HepG2 (cell line): Measurements from ENCODE around the gene SPACA4. TPM values are rescaled to one million over a fixed set of nuclear protein-coding genes. Genes with fewer than 3 reads are reported as not detected.

Source experiments
- FOXA3 ChIP-seq: IDR thresholded peaks from 2 replicates; pipeline ENCODE4 v1.6.1; 2016; ENCODE audit warnings: missing genetic modification reagents, missing compliant biosample characterization
- HMGA1 ChIP-seq: sonication (generic); formaldehyde crosslinking; conservative IDR thresholded peaks from 2 replicates; pipeline ENCODE4 v1.4.0; 2020; ENCODE audit warnings: missing genetic modification reagents
- MAF1 ChIP-seq: sonication (generic); formaldehyde crosslinking; IDR thresholded peaks from 2 replicates; pipeline ENCODE4 v1.5.0; 2020; ENCODE audit warnings: missing genetic modification reagents, borderline replicate concordance
- SNRNP70 ChIP-seq: fragments of 200-400 bp; formaldehyde crosslinking; IDR thresholded peaks from 2 replicates; pipeline ENCODE4 v1.6.1; 2017; ENCODE audit warnings: mild to moderate bottlenecking, low read depth, low read length, moderate library complexity
- SRF ChIP-seq: IDR thresholded peaks from 2 replicates; pipeline ENCODE4 v1.6.1; 2011; ENCODE audit warnings: mild to moderate bottlenecking, low read depth, low read length, moderate library complexity
- ZBTB1 ChIP-seq: sonication (generic); formaldehyde crosslinking; IDR thresholded peaks from 2 replicates; pipeline ENCODE4 v1.4.0; 2020; ENCODE audit warnings: missing genetic modification reagents, borderline replicate concordance
- ZNF496 ChIP-seq: sonication (generic); formaldehyde crosslinking; IDR thresholded peaks from 2 replicates; pipeline ENCODE4 v1.8.1; 2023; ENCODE audit warnings: mild to moderate bottlenecking, moderate library complexity, missing genetic modification reagents; ENCODE audit not compliant: insufficient replicate concordance
- ZNF816 ChIP-seq: sonication (generic); formaldehyde crosslinking; IDR thresholded peaks from 2 replicates; pipeline ENCODE4 v1.8.0; 2022; ENCODE audit warnings: missing genetic modification reagents, mild to moderate bottlenecking, borderline replicate concordance
- polyA plus RNA-seq, 8 experiments: library from polyadenylated mRNA; depleted of rRNA in 3 of 8; stranded (reverse) in 7 of 8; unstranded in 1 of 8; fragments of >200 nt; fragmentation: Illumina TruSeq in 4 of 8; extraction: Trizol in 4 of 8; gene quantifications; 2 replicates each; pipeline versions ENCODE4 v1.2.1 to v1.2.3, GENCODE V29; 2011 to 2016; ENCODE audit warnings: low read depth in 4 of 8, missing spikeins in 1 of 8, mixed read lengths in 1 of 8; ENCODE audit not compliant: insufficient read depth in 1 of 8
- total RNA-seq, 5 experiments: library from RNA; depleted of rRNA; stranded (reverse); fragments of >200 nt; fragmentation: Illumina TruSeq; extraction: Trizol; gene quantifications; 2 replicates each; pipeline ENCODE4 v1.2.3, GENCODE V29; 2016; ENCODE audit warnings: low read depth in 1 of 5
- TF ChIP-seq, protein P1 (sequence below): sonication (generic); formaldehyde crosslinking; IDR thresholded peaks from 2 replicates; pipeline ENCODE4 v1.8.0; 2022; ENCODE audit warnings: mild to moderate bottlenecking, missing genetic modification reagents, moderate library complexity
- TF ChIP-seq, protein P2 (sequence below): sonication (generic); formaldehyde crosslinking; IDR thresholded peaks from 2 replicates; pipeline ENCODE4 v1.5.1; 2020; ENCODE audit warnings: missing genetic modification reagents, mild to moderate bottlenecking, borderline replicate concordance
- TF ChIP-seq, protein P3 (sequence below): IDR thresholded peaks from 2 replicates; pipeline ENCODE4 v1.6.1; 2016; ENCODE audit warnings: missing compliant biosample characterization, missing genetic modification reagents, borderline replicate concordance
- TF ChIP-seq, protein P4 (sequence below): IDR thresholded peaks from 2 replicates; pipeline ENCODE4 v1.6.1; 2016; ENCODE audit warnings: missing genetic modification reagents, missing compliant biosample characterization
- TF ChIP-seq, protein P5 (sequence below): sonication (generic); formaldehyde crosslinking; IDR thresholded peaks from 2 replicates; pipeline ENCODE4 v1.4.0; 2020; ENCODE audit warnings: mild to moderate bottlenecking, missing genetic modification reagents

SPACA4 gene
- total and polyA plus RNA-seq, 2 of the 13 experiments (the other 11 are each of a cell fraction or from before 2014, with no cell fraction given), result not detected

DNA sequence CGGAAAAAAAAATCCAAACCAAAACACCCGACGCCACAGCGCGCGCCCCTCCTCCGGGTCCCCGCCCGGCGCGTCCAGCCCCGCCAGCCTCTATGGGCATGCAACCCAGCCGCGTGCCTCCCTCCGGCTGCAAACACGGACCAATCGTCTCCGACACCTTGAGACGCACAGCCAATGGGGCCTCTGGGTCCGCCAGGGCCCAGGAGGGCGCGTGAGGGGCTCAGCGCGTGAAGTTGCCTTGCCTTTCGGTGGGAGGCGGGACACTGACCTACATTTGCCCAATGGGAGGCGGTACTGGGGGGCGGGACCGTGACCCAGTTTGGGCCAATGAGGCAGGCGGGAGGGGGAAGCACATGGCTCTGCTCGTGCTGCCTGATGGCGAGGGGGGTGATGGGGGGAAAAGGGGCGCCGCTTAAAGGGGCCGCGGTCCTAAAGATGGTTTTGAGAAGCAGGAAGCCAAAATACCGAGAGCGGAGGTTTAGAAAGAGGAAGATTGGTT is 31.0 kb downstream of the SPACA4 start (continued):
- no peak for TF ChIP-seq SNRNP70
- TF ChIP-seq FOXA3 (CRISPR knock-in tag), result peak; percentile 34; the same call in 1 of the 2 replicates
- TF ChIP-seq MAF1 (CRISPR knock-in tag), result no peak
- 0 out of 2 replicates have a peak, but pooled peaks have one; percentile 81 for TF ChIP-seq ZNF816 (CRISPR knock-in tag)
- TF ChIP-seq, protein P1, sequence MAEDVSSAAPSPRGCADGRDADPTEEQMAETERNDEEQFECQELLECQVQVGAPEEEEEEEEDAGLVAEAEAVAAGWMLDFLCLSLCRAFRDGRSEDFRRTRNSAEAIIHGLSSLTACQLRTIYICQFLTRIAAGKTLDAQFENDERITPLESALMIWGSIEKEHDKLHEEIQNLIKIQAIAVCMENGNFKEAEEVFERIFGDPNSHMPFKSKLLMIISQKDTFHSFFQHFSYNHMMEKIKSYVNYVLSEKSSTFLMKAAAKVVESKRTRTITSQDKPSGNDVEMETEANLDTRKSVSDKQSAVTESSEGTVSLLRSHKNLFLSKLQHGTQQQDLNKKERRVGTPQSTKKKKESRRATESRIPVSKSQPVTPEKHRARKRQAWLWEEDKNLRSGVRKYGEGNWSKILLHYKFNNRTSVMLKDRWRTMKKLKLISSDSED (CRISPR knock-in tag), result 0 out of 2 replicates have a peak, but pooled peaks have one; percentile 65
- TF ChIP-seq, protein P2, sequence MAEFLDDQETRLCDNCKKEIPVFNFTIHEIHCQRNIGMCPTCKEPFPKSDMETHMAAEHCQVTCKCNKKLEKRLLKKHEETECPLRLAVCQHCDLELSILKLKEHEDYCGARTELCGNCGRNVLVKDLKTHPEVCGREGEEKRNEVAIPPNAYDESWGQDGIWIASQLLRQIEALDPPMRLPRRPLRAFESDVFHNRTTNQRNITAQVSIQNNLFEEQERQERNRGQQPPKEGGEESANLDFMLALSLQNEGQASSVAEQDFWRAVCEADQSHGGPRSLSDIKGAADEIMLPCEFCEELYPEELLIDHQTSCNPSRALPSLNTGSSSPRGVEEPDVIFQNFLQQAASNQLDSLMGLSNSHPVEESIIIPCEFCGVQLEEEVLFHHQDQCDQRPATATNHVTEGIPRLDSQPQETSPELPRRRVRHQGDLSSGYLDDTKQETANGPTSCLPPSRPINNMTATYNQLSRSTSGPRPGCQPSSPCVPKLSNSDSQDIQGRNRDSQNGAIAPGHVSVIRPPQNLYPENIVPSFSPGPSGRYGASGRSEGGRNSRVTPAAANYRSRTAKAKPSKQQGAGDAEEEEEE, result no peak
- TF ChIP-seq, protein P3, sequence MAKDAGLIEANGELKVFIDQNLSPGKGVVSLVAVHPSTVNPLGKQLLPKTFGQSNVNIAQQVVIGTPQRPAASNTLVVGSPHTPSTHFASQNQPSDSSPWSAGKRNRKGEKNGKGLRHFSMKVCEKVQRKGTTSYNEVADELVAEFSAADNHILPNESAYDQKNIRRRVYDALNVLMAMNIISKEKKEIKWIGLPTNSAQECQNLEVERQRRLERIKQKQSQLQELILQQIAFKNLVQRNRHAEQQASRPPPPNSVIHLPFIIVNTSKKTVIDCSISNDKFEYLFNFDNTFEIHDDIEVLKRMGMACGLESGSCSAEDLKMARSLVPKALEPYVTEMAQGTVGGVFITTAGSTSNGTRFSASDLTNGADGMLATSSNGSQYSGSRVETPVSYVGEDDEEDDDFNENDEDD (CRISPR knock-in tag), result peak; percentile 94
- TF ChIP-seq, protein P4, sequence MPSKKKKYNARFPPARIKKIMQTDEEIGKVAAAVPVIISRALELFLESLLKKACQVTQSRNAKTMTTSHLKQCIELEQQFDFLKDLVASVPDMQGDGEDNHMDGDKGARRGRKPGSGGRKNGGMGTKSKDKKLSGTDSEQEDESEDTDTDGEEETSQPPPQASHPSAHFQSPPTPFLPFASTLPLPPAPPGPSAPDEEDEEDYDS, result peak; percentile 80
- no peak for TF ChIP-seq ZNF496 (CRISPR knock-in tag)
- TF ChIP-seq, protein P5, sequence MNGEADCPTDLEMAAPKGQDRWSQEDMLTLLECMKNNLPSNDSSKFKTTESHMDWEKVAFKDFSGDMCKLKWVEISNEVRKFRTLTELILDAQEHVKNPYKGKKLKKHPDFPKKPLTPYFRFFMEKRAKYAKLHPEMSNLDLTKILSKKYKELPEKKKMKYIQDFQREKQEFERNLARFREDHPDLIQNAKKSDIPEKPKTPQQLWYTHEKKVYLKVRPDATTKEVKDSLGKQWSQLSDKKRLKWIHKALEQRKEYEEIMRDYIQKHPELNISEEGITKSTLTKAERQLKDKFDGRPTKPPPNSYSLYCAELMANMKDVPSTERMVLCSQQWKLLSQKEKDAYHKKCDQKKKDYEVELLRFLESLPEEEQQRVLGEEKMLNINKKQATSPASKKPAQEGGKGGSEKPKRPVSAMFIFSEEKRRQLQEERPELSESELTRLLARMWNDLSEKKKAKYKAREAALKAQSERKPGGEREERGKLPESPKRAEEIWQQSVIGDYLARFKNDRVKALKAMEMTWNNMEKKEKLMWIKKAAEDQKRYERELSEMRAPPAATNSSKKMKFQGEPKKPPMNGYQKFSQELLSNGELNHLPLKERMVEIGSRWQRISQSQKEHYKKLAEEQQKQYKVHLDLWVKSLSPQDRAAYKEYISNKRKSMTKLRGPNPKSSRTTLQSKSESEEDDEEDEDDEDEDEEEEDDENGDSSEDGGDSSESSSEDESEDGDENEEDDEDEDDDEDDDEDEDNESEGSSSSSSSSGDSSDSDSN, result no peak
- no peak for TF ChIP-seq HMGA1 (CRISPR knock-in tag)
- no peak for TF ChIP-seq SRF
- no peak for TF ChIP-seq ZBTB1 (CRISPR knock-in tag)
